ENCODE data around the gene FAAP20. TPM values are rescaled to one million over a fixed set of nuclear protein-coding genes. Genes with fewer than 3 reads are reported as not detected.

The FAAP20 gene
- total RNA-seq, 1 donor from 2014 or later = 77.9 TPM

GRCh38 chr1:2189459-2190425, 4.8 kb downstream of the FAAP20 start:
- Mint-ChIP-seq H3K27ac (peak overlapping the region; percentile 92), H3K4me1 (ENCODE audit: low read depth) (peaks cover 10% of the 10 kb centered on the region), H3K4me3 (ENCODE audit: low read depth) (peak overlapping the region; percentile 68), H3K36me3 (ENCODE audit: insufficient read depth) (peaks cover 4% of the 10 kb centered on the region), H3K27me3 (no peaks in the 10 kb centered on the region), H3K9me3 (ENCODE audit: low read depth) (no peaks in the 10 kb centered on the region)
- TF ChIP-seq CTCF (IDR thresholded peaks at IDR 0.05; ENCODE audit: unreplicated experiment) = no peak
- peak; percentile 81 for DNase-seq (ENCODE audit: low spot score, unreplicated experiment)

GRCh38 chr1:2188336-2188735, 6.2 kb downstream of the FAAP20 start:
- no peak for TF ChIP-seq CTCF (IDR thresholded peaks at IDR 0.05; ENCODE audit: unreplicated experiment)
- no peak overlapping the region for H3K4me3 Mint-ChIP-seq (ENCODE audit: low read depth)
- no peaks in the 10 kb centered on the region for H3K27me3 Mint-ChIP-seq
- H3K9me3 Mint-ChIP-seq (ENCODE audit: low read depth) = no peaks in the 10 kb centered on the region
- DNase-seq (ENCODE audit: low spot score, unreplicated experiment) = no peak
- peaks cover 5% of the 10 kb centered on the region for H3K36me3 Mint-ChIP-seq (ENCODE audit: insufficient read depth)
- no peak overlapping the region for H3K27ac Mint-ChIP-seq
- H3K4me1 Mint-ChIP-seq (ENCODE audit: low read depth) = peaks cover 9% of the 10 kb centered on the region

- no peak for TF ChIP-seq CTCF (IDR thresholded peaks at IDR 0.05; ENCODE audit: unreplicated experiment)
- H3K36me3 Mint-ChIP-seq (ENCODE audit: insufficient read depth) = peaks cover 6% of the 10 kb centered on the region
- H3K9me3 Mint-ChIP-seq (ENCODE audit: low read depth) = no peaks in the 10 kb centered on the region
- H3K4me1 Mint-ChIP-seq (ENCODE audit: low read depth) = peaks cover 9% of the 10 kb centered on the region
- no peak overlapping the region for H3K4me3 Mint-ChIP-seq (ENCODE audit: low read depth)
- H3K27me3 Mint-ChIP-seq = no peaks in the 10 kb centered on the region
- no peak for DNase-seq (ENCODE audit: low spot score, unreplicated experiment)
- H3K27ac Mint-ChIP-seq = peak overlapping the region; percentile 63
Measured at GRCh38 chr1:2187619-2188018, 7.0 kb downstream of the FAAP20 start.

GRCh38 chr1:2186901-2187300, 7.7 kb downstream of the FAAP20 start:
- peaks cover 7% of the 10 kb centered on the region for H3K36me3 Mint-ChIP-seq (ENCODE audit: insufficient read depth)
- no peak overlapping the region for H3K27ac Mint-ChIP-seq
- no peaks in the 10 kb centered on the region for H3K27me3 Mint-ChIP-seq
- H3K9me3 Mint-ChIP-seq (ENCODE audit: low read depth) = no peaks in the 10 kb centered on the region
- DNase-seq (ENCODE audit: low spot score, unreplicated experiment) = no peak
- TF ChIP-seq CTCF (IDR thresholded peaks at IDR 0.05; ENCODE audit: unreplicated experiment) = no peak
- H3K4me1 Mint-ChIP-seq (ENCODE audit: low read depth) = peaks cover 9% of the 10 kb centered on the region
- H3K4me3 Mint-ChIP-seq (ENCODE audit: low read depth) = no peak overlapping the region

GRCh38 chr1:2185880-2186855, 8.4 kb downstream of the FAAP20 start:
- peaks cover 7% of the 10 kb centered on the region for H3K4me1 Mint-ChIP-seq (ENCODE audit: low read depth)

More at GRCh38 chr1:2185880-2186855, 8.4 kb downstream of the FAAP20 start:
- Mint-ChIP-seq H3K9me3 (ENCODE audit: low read depth) (no peaks in the 10 kb centered on the region), H3K4me3 (ENCODE audit: low read depth) (no peak overlapping the region), H3K36me3 (ENCODE audit: insufficient read depth) (peaks cover 7% of the 10 kb centered on the region), H3K27me3 (no peaks in the 10 kb centered on the region), H3K27ac (no peak overlapping the region)
- TF ChIP-seq CTCF (IDR thresholded peaks at IDR 0.05; ENCODE audit: unreplicated experiment) = no peak
- no peak for DNase-seq (ENCODE audit: low spot score, unreplicated experiment)
